ENCODE measurements around the gene ZDHHC17. TPM values are rescaled to one million over a fixed set of nuclear protein-coding genes. Genes with fewer than 3 reads are reported as not detected.

The ZDHHC17 gene
- total and polyA plus RNA-seq, 4 donors, result 3.4 to 91.2 (median 15.2) TPM

DNA sequence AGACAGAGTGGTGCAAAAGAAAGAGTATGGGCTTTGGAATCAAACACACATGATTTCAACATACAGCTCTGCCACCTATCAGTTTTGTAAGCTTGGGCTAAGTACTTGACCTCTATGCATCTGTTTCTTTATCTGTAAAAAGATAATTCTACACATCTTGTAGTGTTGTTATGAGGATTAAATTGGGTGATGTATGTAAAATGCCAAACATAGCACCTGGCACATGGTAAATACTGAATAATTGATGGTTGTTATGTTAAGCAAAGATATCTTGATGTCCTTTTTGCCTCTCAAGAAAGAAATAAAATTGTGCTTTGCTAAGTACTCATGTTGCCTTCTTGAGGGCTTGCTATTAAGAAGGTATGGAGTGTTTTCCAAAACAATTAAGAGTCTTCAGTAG lies 117.2 kb downstream of the ZDHHC17 start:
- H3K4me3 ChIP-seq (ENCODE audit: low read depth in 1 of 3, low read length in 3 of 3), result no peak overlapping the region
- H3K27ac ChIP-seq (ENCODE audit: low read depth in 1 of 2, low read length in 2 of 2), result no peak overlapping the region
- H3K9ac ChIP-seq (ENCODE audit: low read depth in 1 of 2, low read length in 2 of 2), result no peak overlapping the region
- TF ChIP-seq EGR1 (IDR thresholded peaks at IDR 0.05; ENCODE audit: low read depth in 2 of 2), result no peak
- no peak for TF ChIP-seq YY1 (IDR thresholded peaks at IDR 0.05)
- TF ChIP-seq FOXA1 (IDR thresholded peaks at IDR 0.05), result no peak
- no peaks in the 10 kb centered on the region for H3K27me3 ChIP-seq (ENCODE audit: control insufficient read depth in 4 of 4, insufficient read depth in 4 of 4, low read length in 3 of 4)
- H3K9me3 ChIP-seq (ENCODE audit: control insufficient read depth in 4 of 4, low read length in 3 of 4), result no peaks in the 10 kb centered on the region
- DNase-seq (ENCODE audit: low spot score), result no peak
- H3K4me1 ChIP-seq (ENCODE audit: control insufficient read depth in 4 of 4, insufficient read depth in 4 of 4, low read length in 3 of 4), result peaks cover 0 to 18% (median 4%) of the 10 kb centered on the region in 4 donors
- no peaks in the 10 kb centered on the region for H3K36me3 ChIP-seq (ENCODE audit: control insufficient read depth in 4 of 4, insufficient read depth in 3 of 4, low read depth in 1 of 4, low read length in 3 of 4)

DNA sequence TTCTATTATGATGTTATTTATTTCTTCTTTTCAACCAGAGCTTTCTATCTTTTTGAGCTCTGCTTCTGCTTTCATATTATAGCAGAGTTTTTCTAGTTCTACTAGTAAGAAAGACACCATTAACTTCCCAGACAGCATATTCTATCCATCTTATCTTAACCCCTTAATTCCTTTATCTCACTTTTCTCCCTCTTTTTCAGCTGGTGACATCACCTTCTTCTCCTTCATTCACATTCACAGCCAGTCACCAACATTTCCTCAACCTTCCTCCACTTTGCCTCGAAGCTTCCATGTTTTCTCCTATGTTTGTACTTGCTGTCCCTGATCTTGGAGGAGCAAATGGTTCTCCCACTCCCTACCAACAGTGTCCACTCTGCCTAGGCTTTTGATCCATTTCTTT lies 118.5 kb downstream of the ZDHHC17 start:
- Histone ChIP-seq H3K36me3 (ENCODE audit: control insufficient read depth in 4 of 4, insufficient read depth in 3 of 4, low read depth in 1 of 4, low read length in 3 of 4) (no peaks in the 10 kb centered on the region), H3K9ac (ENCODE audit: low read depth in 1 of 2, low read length in 2 of 2) (no peak overlapping the region), H3K27me3 (ENCODE audit: control insufficient read depth in 4 of 4, insufficient read depth in 4 of 4, low read length in 3 of 4) (no peaks in the 10 kb centered on the region), H3K4me1 (ENCODE audit: control insufficient read depth in 4 of 4, insufficient read depth in 4 of 4, low read length in 3 of 4) (peaks cover 0 to 17% (median 4%) of the 10 kb centered on the region in 4 donors), H3K27ac (ENCODE audit: low read depth in 1 of 2, low read length in 2 of 2) (no peak overlapping the region), H3K4me3 (ENCODE audit: low read depth in 1 of 3, low read length in 3 of 3) (no peak overlapping the region), H3K9me3 (ENCODE audit: control insufficient read depth in 4 of 4, low read length in 3 of 4) (no peaks in the 10 kb centered on the region)
- 81% methylated on average over 1 of the region's 1 CpG for WGBS
- DNase-seq (ENCODE audit: low spot score), result no peak
- TF ChIP-seq, protein P1, sequence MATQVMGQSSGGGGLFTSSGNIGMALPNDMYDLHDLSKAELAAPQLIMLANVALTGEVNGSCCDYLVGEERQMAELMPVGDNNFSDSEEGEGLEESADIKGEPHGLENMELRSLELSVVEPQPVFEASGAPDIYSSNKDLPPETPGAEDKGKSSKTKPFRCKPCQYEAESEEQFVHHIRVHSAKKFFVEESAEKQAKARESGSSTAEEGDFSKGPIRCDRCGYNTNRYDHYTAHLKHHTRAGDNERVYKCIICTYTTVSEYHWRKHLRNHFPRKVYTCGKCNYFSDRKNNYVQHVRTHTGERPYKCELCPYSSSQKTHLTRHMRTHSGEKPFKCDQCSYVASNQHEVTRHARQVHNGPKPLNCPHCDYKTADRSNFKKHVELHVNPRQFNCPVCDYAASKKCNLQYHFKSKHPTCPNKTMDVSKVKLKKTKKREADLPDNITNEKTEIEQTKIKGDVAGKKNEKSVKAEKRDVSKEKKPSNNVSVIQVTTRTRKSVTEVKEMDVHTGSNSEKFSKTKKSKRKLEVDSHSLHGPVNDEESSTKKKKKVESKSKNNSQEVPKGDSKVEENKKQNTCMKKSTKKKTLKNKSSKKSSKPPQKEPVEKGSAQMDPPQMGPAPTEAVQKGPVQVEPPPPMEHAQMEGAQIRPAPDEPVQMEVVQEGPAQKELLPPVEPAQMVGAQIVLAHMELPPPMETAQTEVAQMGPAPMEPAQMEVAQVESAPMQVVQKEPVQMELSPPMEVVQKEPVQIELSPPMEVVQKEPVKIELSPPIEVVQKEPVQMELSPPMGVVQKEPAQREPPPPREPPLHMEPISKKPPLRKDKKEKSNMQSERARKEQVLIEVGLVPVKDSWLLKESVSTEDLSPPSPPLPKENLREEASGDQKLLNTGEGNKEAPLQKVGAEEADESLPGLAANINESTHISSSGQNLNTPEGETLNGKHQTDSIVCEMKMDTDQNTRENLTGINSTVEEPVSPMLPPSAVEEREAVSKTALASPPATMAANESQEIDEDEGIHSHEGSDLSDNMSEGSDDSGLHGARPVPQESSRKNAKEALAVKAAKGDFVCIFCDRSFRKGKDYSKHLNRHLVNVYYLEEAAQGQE (IDR thresholded peaks at IDR 0.05), result no peak
- no peak for TF ChIP-seq RXRA (IDR thresholded peaks at IDR 0.05)
- no peak for TF ChIP-seq EGR1 (IDR thresholded peaks at IDR 0.05; ENCODE audit: low read depth in 2 of 2)
- TF ChIP-seq GABPA (IDR thresholded peaks at IDR 0.05 in 1 of 2, conservative IDR thresholded peaks at IDR 0.05 in 1 of 2), result no peak
- TF ChIP-seq, protein P2, sequence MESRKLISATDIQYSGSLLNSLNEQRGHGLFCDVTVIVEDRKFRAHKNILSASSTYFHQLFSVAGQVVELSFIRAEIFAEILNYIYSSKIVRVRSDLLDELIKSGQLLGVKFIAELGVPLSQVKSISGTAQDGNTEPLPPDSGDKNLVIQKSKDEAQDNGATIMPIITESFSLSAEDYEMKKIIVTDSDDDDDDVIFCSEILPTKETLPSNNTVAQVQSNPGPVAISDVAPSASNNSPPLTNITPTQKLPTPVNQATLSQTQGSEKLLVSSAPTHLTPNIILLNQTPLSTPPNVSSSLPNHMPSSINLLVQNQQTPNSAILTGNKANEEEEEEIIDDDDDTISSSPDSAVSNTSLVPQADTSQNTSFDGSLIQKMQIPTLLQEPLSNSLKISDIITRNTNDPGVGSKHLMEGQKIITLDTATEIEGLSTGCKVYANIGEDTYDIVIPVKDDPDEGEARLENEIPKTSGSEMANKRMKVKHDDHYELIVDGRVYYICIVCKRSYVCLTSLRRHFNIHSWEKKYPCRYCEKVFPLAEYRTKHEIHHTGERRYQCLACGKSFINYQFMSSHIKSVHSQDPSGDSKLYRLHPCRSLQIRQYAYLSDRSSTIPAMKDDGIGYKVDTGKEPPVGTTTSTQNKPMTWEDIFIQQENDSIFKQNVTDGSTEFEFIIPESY (IDR thresholded peaks at IDR 0.05), result no peak
- TF ChIP-seq HNF4G (IDR thresholded peaks at IDR 0.05), result no peak
- no peak for TF ChIP-seq FOXA2 (IDR thresholded peaks at IDR 0.05)
- TF ChIP-seq, protein P3, sequence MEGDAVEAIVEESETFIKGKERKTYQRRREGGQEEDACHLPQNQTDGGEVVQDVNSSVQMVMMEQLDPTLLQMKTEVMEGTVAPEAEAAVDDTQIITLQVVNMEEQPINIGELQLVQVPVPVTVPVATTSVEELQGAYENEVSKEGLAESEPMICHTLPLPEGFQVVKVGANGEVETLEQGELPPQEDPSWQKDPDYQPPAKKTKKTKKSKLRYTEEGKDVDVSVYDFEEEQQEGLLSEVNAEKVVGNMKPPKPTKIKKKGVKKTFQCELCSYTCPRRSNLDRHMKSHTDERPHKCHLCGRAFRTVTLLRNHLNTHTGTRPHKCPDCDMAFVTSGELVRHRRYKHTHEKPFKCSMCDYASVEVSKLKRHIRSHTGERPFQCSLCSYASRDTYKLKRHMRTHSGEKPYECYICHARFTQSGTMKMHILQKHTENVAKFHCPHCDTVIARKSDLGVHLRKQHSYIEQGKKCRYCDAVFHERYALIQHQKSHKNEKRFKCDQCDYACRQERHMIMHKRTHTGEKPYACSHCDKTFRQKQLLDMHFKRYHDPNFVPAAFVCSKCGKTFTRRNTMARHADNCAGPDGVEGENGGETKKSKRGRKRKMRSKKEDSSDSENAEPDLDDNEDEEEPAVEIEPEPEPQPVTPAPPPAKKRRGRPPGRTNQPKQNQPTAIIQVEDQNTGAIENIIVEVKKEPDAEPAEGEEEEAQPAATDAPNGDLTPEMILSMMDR (IDR thresholded peaks at IDR 0.05; ENCODE audit: low read depth, low read length, missing input control), result no peak
- no peak for TF ChIP-seq FOXA1 (IDR thresholded peaks at IDR 0.05)
- no peak for TF ChIP-seq SP1 (IDR thresholded peaks at IDR 0.05)
- TF ChIP-seq, protein P4, sequence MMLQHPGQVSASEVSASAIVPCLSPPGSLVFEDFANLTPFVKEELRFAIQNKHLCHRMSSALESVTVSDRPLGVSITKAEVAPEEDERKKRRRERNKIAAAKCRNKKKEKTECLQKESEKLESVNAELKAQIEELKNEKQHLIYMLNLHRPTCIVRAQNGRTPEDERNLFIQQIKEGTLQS (IDR thresholded peaks at IDR 0.05), result no peak
- TF ChIP-seq, protein P5, sequence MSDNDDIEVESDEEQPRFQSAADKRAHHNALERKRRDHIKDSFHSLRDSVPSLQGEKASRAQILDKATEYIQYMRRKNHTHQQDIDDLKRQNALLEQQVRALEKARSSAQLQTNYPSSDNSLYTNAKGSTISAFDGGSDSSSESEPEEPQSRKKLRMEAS (IDR thresholded peaks at IDR 0.05), result no peak
- TF ChIP-seq HNF4A (conservative IDR thresholded peaks at IDR 0.05), result no peak
- TF ChIP-seq JUND (IDR thresholded peaks at IDR 0.05), result no peak
- TF ChIP-seq NR2F2 (IDR thresholded peaks at IDR 0.05), result no peak
- no peak for TF ChIP-seq YY1 (IDR thresholded peaks at IDR 0.05)
- no peak for TF ChIP-seq RAD21 (IDR thresholded peaks at IDR 0.05)
- no peak for TF ChIP-seq TAF1 (conservative IDR thresholded peaks at IDR 0.05)

All from liver (tissue), 9 donors.